Endothelial cell (in vitro differentiated cells): ENCODE results near the gene MRPS2. TPM values are rescaled to one million over a fixed set of nuclear protein-coding genes. Genes with fewer than 3 reads are reported as not detected.

Experiments used
- DNase-seq: peaks from one replicate; pipeline ENCODE4 v3.0.0; 2021; ENCODE audit warnings: low spot score
- H3K27ac Mint-ChIP-seq: one replicate; pipeline ENCODE4 v1.8.0; 2021; ENCODE audit warnings: mixed read lengths, inconsistent platforms; ENCODE audit not compliant: unreplicated experiment
- H3K27me3 Mint-ChIP-seq: one replicate; pipeline ENCODE4 v1.8.0; 2021; ENCODE audit warnings: mild to moderate bottlenecking, moderate library complexity, mixed read lengths, inconsistent platforms; ENCODE audit not compliant: unreplicated experiment
- H3K36me3 Mint-ChIP-seq: one replicate; pipeline ENCODE4 v1.8.0; 2021; ENCODE audit warnings: mild to moderate bottlenecking, low read depth, mixed read lengths, inconsistent platforms; ENCODE audit not compliant: unreplicated experiment
- H3K4me1 Mint-ChIP-seq: one replicate; pipeline ENCODE4 v1.8.0; 2021; ENCODE audit warnings: mild to moderate bottlenecking, mixed read lengths, inconsistent platforms; ENCODE audit not compliant: unreplicated experiment
- H3K4me3 Mint-ChIP-seq: one replicate; pipeline ENCODE4 v1.8.0; 2021; ENCODE audit warnings: mild to moderate bottlenecking, mixed read lengths, inconsistent platforms; ENCODE audit not compliant: unreplicated experiment
- H3K9me3 Mint-ChIP-seq: one replicate; pipeline ENCODE4 v1.8.0; 2021; ENCODE audit warnings: mixed read lengths, inconsistent platforms; ENCODE audit not compliant: unreplicated experiment
- total RNA-seq: library from RNA; stranded (reverse); fragmentation: NEBNext Ultra II Directional; extraction: Animal tissue kit (Norgen Biotek cat#: 25700); gene quantifications from one replicate; pipeline ENCODE4 v1.2.1, GENCODE V29; 2021; ENCODE audit not compliant: unreplicated experiment
- TF ChIP-seq, protein P1 (sequence below): fragments of 200-600 bp; sonication (generic); IDR thresholded peaks from one replicate; pipeline ENCODE4 v1.5.0; 2021; ENCODE audit warnings: antibody characterized with exemption; ENCODE audit not compliant: unreplicated experiment

MRPS2 gene
- total RNA-seq, 1 donor from 2014 or later: 42.8 TPM

DNA sequence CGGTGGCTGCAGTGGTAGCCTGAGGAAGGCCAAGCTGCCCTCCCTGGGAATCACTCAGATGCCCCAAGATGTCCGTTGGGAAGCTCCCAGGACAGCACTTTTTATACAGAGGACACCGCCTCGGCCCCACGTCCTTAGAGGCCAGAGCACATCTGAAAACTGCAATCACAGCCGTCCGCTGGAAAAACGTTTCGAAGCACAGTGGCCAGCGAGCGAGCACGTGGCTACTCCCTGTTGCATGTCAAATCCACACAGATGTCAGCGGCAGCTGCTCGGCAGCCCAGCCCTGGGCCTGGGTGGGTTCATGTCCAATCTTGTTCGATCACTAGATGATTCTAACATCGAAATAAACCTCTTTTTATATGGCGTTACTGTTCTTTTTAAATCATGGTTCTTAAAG is 12.0 kb upstream of the MRPS2 start:
- TF ChIP-seq, protein P1, sequence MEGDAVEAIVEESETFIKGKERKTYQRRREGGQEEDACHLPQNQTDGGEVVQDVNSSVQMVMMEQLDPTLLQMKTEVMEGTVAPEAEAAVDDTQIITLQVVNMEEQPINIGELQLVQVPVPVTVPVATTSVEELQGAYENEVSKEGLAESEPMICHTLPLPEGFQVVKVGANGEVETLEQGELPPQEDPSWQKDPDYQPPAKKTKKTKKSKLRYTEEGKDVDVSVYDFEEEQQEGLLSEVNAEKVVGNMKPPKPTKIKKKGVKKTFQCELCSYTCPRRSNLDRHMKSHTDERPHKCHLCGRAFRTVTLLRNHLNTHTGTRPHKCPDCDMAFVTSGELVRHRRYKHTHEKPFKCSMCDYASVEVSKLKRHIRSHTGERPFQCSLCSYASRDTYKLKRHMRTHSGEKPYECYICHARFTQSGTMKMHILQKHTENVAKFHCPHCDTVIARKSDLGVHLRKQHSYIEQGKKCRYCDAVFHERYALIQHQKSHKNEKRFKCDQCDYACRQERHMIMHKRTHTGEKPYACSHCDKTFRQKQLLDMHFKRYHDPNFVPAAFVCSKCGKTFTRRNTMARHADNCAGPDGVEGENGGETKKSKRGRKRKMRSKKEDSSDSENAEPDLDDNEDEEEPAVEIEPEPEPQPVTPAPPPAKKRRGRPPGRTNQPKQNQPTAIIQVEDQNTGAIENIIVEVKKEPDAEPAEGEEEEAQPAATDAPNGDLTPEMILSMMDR: no peak
- Mint-ChIP-seq H3K4me3 (no peak overlapping the region), H3K36me3 (peaks cover 13% of the 10 kb centered on the region), H3K4me1 (no peaks in the 10 kb centered on the region), H3K9me3 (no peaks in the 10 kb centered on the region), H3K27me3 (peaks cover 6% of the 10 kb centered on the region), H3K27ac (no peak overlapping the region)
- no peak for DNase-seq

DNA sequence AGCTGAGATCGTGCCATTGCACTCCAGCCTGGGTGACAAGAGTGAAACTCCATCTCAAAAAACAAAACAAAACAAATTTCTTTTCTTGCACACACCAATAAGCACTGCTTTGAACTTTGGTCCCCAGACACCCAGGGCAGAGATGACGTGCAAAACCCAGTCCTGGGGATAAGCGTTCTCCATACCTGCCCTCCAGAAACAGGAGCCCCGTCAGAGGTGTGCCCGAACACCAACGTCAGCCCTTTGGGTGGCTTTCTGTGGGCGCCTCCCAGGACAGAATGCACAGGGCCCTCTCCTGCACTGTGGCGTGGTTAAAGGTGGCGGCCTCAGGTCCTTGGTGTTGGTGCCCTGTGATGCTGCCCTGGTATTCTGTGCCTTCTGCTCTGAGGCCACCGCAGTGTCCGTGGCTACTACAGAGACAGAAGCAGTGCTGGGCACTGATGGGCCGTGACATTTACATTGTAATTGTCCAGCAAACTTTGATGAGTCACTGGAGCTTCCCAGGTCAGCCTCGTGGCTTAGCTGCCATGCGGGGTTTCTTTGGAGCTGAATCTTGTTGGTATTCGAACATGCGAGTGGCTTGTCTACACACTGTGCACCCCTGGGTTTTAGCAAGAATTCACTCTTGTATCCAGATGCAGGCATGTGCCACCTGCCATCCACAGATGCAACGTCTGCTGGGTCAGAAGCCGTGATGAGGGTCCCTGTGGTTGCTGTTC is 11.1 kb upstream of the MRPS2 start:
- Mint-ChIP-seq H3K4me1 (no peaks in the 10 kb centered on the region), H3K27me3 (peaks cover 6% of the 10 kb centered on the region), H3K27ac (no peak overlapping the region), H3K9me3 (no peaks in the 10 kb centered on the region), H3K4me3 (no peak overlapping the region), H3K36me3 (peaks cover 10% of the 10 kb centered on the region)
- TF ChIP-seq, protein P1: no peak
- DNase-seq: no peak

DNA sequence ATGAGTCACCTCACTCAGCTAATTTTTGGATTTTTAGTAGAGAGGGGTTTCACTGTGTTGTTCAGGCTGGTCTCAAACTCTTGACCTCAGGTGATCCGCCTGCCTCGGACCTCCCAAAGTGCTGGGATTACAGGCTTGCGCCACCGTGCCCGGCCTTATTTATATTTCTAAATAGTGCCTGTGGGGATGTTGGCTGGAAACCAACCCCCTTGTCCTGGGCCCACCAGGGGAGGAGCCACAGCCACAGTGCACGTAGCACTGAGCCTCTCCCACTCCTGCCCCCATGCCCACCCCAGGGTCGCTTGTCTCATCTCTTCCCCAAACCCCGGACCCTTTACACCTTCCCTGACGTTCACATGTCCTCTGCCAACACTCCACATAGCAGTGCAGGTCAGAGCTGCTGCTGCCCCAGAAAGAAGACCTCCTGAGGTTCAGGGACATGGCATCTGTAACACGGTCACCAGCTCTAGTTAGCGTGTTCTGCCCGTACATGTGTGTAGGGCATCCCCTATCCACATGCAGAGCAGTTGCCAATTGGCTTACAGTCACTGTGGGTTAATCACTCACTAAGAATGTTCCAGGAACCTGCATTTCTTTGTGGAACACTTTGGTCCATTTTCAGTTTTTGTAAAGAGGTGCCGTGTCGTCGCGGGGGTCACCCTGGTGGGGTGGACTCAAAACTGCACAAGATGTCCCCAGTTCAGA is 10.2 kb upstream of the MRPS2 start:
- Mint-ChIP-seq H3K4me3 (no peak overlapping the region), H3K27ac (no peak overlapping the region), H3K27me3 (peaks cover 3% of the 10 kb centered on the region), H3K36me3 (peaks cover 3% of the 10 kb centered on the region), H3K9me3 (no peaks in the 10 kb centered on the region), H3K4me1 (no peaks in the 10 kb centered on the region)
- TF ChIP-seq, protein P1: no peak
- no peak for DNase-seq

DNA sequence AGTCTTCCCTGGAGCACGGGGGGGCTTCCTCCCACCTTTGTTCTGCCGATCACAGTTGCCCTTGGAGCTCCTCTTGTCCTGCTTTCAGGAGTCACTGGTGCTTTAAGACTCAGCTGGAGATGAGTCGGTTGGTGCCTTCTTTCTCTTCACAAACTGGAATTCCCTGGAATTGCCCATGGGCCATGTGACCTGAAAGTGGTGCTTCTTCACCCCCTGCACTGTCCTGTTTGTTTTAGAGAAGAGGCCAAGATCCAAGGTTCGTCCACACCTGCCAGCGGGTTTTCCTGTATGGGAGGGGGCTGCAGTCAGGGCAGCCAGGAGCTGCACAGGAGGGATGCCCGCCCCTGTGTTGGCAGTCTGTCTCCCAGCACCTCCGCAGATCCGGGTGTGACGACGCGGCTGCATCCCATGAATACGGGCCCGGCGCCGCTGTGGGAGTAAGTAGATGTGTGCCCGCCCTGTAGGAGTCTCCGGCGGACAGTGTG is 9.5 kb upstream of the MRPS2 start:
- no peak for DNase-seq
- Mint-ChIP-seq H3K9me3 (no peaks in the 10 kb centered on the region), H3K27me3 (peaks cover 2% of the 10 kb centered on the region), H3K27ac (no peak overlapping the region), H3K4me3 (no peak overlapping the region), H3K36me3 (no peaks in the 10 kb centered on the region), H3K4me1 (no peaks in the 10 kb centered on the region)
- TF ChIP-seq, protein P1: no peak

DNA sequence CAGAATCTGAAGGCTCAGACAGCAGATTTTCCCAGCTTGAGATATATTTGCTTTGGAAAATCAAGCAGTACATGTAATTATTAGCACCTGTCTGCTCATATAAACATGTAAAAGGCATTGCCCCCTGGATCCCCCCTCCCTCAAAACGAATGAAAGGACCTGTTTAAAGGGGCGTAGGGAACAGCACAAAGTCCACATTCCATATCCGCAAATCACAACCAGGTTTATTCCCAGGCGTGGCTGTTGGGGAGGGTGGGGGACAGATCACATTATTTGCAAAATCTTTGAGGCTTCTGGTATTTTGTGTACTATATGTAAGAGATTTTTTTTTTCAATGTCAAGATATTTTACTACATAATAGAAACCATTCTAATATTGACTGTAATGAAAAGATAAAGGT is 8.7 kb upstream of the MRPS2 start:
- Mint-ChIP-seq H3K27me3 (peaks cover 2% of the 10 kb centered on the region), H3K36me3 (no peaks in the 10 kb centered on the region), H3K4me3 (no peak overlapping the region), H3K9me3 (no peaks in the 10 kb centered on the region), H3K27ac (no peak overlapping the region), H3K4me1 (no peaks in the 10 kb centered on the region)
- DNase-seq: no peak
- TF ChIP-seq, protein P1: no peak
